Measurements from ENCODE around the gene ANKRD30BL.
"Not testable (repeated sequence)": the region's sequence is repeated elsewhere in the genome, so short reads cannot be mapped to it uniquely, and the experiment has no call there.

- not testable (repeated sequence) for TF ChIP-seq CTCF (conservative IDR thresholded peaks at IDR 0.05 in 1 of 2, IDR thresholded peaks at IDR 0.05 in 1 of 2; ENCODE audit: extremely low read depth in 1 of 2, insufficient read depth in 1 of 2, low read depth in 1 of 2, low read length in 2 of 2); EZH2 (IDR thresholded peaks at IDR 0.05; ENCODE audit: borderline replicate concordance, low read length)
Observed at GRCh38 chr2:132192854-132193253, 31.1 kb upstream of the ANKRD30BL start.

All from mammary epithelial cell (primary cell).